HG02840 (cell line): ENCODE measurements around the gene TSPEAR.

Experiments used
- ATAC-seq: cut with Tn5 transposase; IDR thresholded peaks from one replicate; pipeline ENCODE4 v1.9.1; 2021; ENCODE audit warnings: mild to moderate bottlenecking, moderate library complexity, moderate number of reproducible peaks; ENCODE audit not compliant: unreplicated experiment, low FRiP score

The TSPEAR gene

GRCh38 chr21:44742418-44743153, 31.2 kb upstream of the TSPEAR start:
- no peak for ATAC-seq

GRCh38 chr21:44741921-44742320, 30.5 kb upstream of the TSPEAR start:
- ATAC-seq: no peak

DNA sequence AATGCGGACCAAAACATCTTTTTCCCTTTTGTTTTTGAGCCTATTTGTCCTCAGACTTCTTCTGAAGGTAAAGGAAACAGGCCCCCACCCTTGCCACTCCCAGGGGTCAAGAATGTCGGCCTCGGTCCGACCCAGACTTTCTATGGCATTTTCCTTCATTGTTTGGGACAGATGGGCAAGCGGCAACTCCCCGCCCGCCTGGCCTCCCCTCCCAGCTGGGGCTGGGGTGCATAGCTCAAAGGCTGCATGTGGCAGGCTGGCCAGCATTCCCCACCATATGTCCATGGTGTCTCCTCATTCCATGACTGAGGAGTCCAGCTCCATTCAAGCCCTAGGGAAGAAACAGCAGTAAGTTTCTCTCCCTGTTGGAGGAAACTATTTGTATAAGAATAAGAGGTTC, 29.4 kb upstream of the TSPEAR start:
- ATAC-seq: no peak

GRCh38 chr21:44739316-44739715, 27.9 kb upstream of the TSPEAR start:
- no peak for ATAC-seq

DNA sequence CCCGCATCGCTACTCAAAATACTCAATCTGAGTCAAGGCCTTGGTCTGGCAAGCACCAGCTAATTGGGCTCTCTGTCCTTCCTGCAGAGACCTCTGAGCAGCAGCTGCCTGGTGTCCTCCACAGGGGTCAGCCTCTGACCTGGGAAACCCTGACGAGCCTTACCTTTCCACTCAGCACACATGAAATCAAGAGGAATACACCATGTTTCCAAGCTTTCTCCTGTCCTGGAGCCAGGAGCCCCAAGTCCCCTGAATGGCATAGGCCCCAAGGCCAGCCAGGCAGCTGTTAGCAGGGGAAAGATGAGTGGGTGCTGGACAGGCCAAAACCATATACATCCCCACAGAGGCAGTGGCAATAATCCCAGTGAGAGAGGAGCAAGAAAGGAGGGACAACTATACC, 27.2 kb upstream of the TSPEAR start:
- no peak for ATAC-seq

DNA sequence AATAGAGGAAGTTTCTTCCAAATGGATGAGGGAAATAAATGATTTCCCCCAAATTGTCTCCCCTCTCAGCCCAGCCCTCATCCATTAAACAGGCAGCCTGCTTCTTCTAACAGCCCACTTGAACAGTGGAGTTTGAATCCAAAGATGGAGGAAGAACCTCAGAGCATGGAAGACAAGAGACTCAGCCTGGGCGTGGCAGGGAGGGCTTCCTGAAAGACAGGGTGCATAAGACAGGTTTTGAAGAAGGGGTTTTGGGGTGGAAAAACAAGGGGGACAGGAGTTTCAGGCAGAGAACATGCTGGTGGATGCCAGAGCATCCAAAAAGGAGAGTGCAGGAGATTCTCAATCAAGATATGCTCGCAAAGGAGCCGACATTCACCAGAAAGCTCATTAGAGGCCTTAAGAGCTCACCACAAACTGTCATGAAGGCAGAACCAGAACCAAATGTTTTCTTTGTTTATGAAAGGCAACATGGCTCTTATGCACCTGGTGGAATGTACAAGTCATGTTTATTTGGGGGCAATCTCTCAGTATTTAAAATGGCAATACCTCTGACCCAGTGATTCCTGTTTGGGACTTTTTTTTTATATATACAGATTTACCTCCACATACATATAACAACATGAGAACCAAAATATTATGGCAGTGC, 26.5 kb upstream of the TSPEAR start:
- no peak for ATAC-seq

- no peak for ATAC-seq
Observed at GRCh38 chr21:44736291-44737004, 25.1 kb upstream of the TSPEAR start.

DNA sequence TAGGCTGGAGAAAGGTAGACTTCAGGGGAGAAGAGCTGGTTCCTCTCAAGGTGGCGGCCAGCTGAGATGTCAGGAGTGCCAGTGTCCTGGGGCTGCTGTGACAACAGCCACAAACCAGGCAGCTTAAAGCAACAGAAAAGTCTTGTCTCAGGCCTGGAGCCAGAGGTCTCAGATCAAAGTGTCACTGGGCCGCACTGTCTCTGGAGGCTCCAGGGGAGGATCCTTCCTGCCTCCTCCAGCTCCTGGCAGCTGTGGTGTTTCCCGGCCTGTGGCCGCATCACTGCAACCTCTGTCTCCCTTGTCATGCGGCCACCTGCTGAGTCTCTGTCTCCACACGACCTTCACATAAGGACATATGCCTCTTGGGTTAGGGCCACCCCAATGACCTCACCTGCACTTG, 24.4 kb upstream of the TSPEAR start:
- no peak for ATAC-seq

GRCh38 chr21:44734841-44735240, 23.5 kb upstream of the TSPEAR start:
- ATAC-seq: no peak

DNA sequence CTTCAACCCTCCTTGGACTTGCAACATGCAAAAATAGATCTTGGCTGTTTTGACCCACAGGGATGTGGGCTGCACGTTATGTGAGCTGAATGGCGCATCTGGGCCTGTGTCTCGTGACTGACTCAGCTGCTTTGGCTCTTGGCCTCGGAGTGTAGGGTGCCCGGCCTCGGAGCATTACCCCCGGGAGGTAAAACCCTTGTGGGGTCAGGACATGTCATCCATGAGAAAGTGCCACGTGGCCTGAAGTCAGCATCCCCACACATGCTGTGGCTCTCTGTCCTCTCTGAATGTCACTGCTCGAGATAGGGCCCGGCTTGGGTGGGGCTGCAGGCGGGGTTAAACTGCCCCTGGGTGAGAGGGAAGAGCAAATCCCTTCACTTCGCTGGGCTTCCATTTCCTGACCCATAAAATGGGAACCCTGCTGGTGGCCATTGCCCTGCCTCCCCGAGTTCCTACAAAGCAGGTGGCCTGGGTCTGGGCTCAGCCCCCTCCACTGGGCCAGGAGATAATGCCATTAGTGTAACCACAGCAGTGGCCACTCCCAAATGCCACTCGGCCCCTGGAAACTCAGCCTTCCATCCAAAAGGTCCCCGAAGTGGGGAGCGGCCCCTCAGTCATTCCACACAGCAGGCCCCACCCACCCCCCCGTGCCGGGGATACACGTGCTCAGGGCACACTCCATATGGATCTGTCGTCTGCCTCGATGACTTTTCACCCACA, 22.8 kb upstream of the TSPEAR start:
- ATAC-seq: no peak

GRCh38 chr21:44732956-44733355, 21.6 kb upstream of the TSPEAR start:
- no peak for ATAC-seq

DNA sequence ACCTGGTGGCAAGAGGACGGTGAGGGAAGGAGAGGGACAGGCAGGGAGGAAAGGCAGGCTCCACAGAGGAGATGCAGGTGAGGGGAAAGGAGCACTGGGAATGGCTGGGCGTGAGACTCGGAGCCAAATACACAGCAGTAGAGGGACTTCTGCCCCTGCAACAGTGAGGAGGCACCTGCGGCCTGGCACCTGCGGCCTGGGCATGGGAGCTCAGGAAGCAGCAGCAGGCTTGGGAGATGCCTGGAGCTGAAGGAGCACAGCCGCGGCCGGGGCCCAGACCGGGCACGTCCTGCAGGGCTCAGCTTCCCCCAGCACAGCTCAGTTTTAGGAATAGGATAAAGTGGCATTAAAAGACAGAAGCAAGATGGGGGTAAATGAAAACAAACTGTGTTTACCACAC, 20.9 kb upstream of the TSPEAR start:
- ATAC-seq: no peak

DNA sequence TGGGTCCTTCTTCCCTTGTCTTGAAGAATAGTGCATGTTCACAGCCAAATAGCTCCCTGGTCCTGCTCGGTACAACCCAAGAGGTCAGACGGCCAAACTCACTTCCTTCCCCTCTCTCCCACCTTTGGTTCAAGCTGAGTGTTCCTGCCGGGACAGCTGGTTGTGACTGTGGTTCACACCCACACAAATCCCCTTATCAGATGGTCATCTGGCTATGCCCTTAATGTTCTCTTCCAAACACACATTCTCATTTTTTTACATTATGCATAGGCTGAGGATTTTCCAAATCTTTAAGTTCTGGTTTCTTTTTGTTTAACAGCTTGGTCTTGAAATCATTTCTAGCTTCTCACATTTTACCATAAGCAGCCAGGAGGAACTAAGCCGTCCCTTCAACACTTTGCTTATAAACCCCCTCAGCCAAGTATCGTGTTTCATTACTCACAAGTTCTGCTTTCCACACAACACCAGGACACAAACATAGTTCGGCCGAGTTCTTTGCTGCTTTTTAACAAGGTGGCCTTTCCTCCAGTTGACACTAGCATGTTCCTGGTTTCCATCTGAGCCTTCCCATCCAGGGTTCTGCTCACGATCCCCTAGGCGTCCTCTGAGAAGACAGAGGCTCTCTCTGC, 19.7 kb upstream of the TSPEAR start:
- no peak for ATAC-seq

- ATAC-seq: no peak
Observed at GRCh38 chr21:44730028-44730395, 18.6 kb upstream of the TSPEAR start.

- ATAC-seq: no peak
Observed at GRCh38 chr21:44729336-44730027, 18.1 kb upstream of the TSPEAR start.

DNA sequence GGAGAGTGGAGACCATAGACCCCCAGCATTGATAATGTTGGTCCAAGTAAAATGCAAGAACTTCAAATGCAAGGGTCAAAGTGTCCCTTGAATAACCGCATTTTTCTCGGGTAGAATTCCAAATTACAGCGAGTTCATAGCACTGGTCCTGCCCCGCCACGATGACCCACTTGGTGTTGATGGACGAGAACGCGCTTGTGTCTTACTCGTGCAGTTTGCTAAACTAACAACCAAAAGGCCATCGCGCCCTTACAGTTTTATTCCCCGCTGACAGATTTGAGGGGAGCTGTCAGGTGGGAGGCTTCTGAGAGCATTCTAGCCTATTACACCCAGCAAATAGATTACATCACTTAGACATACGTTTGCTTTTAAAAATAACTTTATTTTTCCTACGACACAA, 17.3 kb upstream of the TSPEAR start:
- ATAC-seq: no peak

DNA sequence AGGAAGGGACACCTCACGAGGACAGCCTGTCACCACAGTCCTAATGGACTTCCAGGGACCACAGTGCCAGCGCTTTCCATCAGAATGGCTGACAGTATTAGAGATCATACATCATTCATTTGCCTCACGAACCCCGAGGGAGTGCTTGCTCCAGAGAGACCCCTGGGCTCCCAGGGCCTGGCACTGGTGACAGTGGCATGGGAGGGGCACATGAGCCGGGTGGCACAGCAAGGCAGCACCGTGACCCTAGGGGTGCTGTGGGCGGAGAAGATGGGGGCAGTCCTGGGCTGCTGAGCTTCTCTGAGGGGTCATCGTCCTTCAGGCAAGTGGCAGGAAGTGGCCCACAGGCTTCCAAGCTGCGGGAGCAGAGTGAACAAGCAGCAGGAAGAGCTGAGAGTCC, 16.4 kb upstream of the TSPEAR start:
- no peak for ATAC-seq

- no peak for ATAC-seq
Observed at GRCh38 chr21:44727321-44727720, 15.9 kb upstream of the TSPEAR start.

DNA sequence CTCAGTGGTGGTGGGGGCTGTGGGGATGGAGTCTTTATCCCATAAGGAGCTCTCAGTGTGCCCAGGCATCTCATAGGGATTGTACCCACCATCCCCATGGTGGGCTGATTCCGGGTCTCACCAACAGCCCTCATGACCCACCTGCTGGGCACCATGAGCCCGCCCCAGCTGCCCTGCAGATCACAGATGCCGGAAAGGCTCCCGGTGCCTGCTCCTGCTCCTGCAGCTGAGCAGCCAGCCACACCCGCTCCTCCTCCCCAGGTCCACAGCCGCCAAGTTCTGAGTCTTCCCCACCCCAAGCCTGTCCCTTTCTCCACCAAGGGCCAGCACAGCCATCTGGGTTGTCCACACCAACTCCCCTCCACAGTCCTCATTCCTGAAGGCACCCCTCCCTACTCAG, 15.5 kb upstream of the TSPEAR start:
- ATAC-seq: no peak

DNA sequence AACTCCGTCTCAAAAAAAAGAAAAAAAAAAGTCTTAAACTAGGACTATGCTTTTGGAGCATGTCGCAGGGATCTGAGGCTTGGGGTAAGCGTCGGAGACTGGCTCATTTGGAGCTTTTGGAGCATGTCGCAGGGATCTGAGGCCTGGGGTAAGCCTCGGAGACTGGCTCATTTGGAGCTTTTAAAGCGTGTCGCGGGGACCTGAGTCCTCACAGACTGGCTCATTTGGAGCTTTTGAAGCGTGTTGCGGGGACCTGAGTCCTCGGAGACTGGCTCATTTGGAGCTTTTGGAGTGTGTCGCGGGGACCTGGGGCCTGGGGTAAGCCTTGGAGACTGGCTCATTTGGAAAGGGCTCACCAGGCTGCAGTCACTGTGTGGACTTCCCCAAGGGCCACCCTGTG, 13.6 kb upstream of the TSPEAR start:
- no peak for ATAC-seq
